H4 (cell line): ENCODE results near the gene LRRC4C. TPM values are rescaled to one million over a fixed set of nuclear protein-coding genes. Genes with fewer than 3 reads are reported as not detected.
"Not testable (repeated sequence)": the region's sequence is repeated elsewhere in the genome, so short reads cannot be mapped to it uniquely, and the experiment has no call there.

Experiments used
- DNase-seq: peaks from one replicate; pipeline ENCODE4 v3.0.0-alpha.2; 2015; ENCODE audit warnings: low spot score
- total RNA-seq: library from RNA; depleted of rRNA; stranded (reverse); fragments of >200 nt; shearing (Covaris generic); gene quantifications from 2 replicates; pipeline ENCODE4 v1.2.3, GENCODE V29; 2014

LRRC4C gene
- total RNA-seq, 1 experiment from 2014 or later, result 6.2 TPM

DNA sequence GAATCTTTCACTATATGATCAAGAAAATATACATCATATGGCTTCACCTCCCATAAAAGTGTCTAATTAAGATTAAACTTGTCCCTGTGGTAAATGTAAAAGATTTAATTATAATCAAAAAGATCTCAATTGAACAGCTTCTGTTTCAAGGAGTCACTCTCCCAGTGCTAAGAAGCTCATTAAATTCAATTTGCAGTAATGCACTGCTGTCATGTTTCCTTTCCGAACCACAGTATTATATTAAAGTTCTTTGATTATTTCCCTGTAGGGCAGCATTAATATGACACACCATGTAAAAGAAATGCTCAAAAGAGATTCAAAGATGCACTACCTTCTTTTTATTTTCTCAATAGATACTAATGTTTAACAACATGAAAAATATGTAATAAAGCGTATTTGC, 758.4 kb downstream of the LRRC4C start:
- DNase-seq, result no peak

DNA sequence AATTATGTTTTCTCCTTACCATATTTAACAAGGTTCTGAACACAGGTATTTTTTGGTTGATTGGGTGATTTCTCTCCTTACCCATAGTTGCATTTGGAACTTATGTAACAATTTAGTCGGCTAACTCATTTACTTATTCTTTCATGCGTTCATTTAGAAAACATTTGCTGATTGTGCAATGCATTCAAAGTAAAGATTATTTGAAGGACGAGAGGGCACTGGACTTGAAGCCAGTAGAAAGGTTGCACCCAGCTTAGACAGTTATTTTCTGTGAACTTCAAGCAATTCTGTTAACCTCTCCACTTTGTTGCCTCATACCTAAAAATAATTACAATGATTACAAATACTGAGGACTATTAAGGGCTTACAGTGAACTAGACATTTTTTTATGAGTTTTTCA, 769.6 kb downstream of the LRRC4C start:
- DNase-seq, result no peak

DNA sequence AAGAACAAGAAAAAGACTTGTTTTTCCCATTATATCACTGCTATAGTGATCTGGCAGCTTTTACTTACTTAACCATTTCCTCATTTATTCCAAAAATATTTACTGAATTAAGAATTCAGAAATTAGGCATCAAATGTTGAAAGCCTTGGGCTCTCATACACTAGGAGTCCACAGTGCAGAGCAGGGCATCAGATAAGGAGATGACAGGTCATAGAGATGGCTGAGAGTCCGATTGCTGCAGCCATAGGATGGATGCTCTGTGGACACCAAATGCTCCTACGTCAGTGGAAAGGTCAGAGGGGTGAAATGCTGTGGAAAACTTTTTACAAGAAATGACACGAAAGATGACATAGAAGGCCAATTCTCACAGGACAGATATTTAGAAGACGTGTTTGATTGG, 771.1 kb downstream of the LRRC4C start:
- DNase-seq, result no peak

DNA sequence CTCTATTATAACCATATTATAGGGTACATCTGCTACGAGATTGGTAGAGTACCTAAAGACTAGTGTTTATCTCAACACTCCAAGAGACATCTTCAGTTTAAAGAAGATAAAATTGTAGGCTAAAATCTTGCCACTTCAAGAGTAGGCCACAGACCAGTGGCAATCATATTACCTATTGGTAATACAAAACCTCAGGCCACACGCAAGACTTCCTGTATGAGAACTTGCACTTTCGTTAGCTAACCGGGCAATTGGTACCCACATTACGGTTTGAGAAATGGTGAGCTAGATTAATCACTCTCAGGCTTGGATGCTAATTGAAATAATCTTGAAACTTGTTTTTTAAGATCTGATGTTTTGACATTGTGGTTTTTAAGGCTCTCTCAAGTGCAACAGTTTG, 772.7 kb downstream of the LRRC4C start:
- no peak for DNase-seq

DNA sequence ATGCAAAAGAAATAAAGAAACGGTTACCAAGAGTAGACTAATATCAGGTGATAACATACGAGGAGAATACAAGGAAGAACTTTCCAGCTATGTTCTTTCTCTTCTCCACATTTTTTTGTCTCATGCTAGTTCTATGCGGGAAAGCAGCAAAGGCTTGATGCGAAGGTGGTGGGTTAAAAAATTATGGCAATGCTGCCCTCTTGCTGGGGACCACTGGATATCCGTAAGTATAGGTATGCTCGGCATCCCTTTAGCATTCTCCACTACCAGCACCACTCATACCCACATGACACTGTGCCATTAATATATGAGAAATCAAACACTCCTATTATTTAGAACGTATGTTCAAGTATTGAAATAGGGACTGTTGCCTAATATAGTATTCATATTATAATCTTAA, 776.4 kb downstream of the LRRC4C start:
- DNase-seq, result no peak

DNA sequence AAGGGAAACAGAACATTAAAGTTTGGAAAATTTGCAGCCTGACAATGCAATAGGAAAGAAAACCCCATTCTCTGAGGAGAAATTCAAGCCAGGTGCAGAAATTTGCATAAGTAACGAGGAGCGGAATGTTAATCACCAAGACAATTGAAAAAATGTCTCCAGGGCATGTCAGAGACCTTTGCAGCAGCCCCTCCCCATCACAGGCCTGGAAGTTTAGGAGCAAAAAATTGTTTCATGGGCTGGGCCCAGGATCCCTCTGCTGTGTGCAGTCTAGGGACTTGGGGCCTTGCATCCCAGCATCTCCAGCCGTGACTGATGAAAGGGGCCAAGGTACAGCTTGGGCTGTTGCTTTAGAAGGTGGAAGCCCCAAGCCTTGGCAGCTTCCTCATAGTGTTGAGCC, 780.2 kb downstream of the LRRC4C start:
- no peak for DNase-seq

DNA sequence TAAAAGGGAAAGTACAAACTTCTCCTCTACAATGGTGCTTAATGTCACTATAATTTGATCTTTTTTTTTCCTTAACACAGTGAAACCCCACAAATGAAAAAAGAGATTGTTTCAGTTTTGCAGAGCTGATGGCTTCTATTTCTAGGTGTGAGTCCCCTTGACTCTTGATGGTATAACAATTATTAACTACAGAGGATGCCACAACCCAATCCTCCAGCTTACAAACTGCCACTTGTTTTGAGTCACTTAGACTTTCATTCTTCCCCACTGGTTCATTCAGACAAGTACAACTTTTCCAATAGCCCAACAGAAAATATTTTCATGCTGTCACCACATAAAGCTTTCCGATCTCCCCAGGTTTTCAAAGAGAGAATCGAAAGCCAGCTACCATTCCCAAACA, 812.2 kb downstream of the LRRC4C start:
- no peak for DNase-seq

DNA sequence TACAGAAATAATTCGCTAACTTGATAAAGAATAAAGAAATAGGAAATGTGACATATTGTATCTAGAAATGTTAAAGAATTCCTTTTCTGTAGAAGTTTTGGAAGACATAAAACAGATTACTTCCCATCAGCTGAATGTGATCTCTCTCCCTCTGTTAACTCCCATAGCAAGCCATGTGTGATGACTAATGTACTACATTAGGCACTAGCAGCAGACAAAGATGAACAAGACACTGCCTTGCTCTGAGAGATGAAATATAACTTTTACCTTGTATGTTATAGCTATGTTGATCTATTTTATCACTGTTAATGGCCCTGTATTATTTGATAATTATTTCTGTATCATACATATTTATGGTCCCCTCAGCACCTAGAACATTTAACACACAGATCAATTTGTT, 817.2 kb downstream of the LRRC4C start:
- DNase-seq, result no peak

DNA sequence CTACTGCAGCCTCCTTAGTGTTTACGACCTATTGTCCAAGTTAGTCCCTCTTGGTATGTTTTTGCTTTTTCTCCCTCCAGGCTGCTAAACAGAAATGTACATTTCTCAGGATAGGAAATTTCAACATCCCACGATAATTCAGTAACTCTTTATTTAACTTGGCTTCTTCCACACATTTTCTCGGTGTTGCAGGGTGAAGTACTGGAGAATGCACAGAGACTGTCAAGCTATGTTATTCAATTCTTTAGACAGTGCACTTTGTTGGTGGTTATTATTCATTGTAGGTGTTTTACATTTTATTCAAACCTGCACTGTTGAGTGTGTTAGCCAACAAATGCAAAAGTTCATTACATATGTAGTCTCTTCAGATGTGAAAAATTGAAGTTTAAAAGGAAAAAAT, 839.8 kb downstream of the LRRC4C start:
- DNase-seq, result no peak

DNA sequence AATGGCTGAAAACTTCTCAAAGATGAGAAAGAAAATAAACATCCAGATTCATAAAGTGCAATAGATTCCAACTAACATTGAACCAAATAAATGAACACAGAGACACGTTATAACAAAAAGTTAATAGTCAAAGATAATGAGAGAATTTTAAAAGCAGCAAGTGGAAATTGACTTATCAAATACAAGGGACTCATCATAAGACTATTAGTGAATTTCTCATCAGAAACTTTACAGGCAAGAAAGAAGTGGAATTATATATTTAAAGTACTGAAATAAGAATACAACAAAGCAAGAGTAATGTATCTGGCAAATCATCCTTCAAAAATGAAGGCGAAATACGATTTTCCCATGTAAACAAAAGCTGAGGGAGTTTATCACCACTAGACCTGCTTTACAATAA, 852.7 kb downstream of the LRRC4C start:
- no peak for DNase-seq

DNA sequence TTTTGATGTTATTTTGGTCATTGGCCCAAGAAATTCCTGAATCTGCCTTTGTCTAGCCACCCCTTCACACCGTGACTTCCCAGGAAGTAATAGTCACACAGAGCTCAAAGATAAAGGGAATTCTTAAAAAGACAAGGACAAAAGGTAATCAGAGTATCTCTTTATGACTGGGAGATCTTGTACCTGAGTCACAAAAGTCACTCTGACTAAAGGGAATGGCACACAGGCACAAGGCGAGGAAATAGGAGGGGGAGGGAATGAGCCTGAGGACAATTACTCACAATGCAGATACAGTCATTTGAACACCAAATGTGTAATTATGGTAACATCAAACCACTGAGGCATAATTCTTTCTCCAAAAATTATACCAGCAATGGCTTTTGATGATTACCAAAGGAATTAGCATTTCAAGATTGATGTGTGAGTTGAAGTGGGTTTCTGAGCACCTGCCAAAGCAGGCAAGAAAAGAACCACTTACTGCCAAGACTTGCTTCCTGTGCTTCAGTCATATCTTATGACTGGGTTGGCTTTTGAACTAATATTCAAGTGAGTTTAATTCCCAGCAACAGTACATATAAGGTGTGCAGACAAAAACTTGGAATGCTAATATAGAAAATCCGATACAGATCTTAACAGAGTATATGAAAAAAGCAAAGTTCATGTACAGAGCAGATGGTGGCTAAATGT, 856.4 kb downstream of the LRRC4C start:
- no peak for DNase-seq

DNA sequence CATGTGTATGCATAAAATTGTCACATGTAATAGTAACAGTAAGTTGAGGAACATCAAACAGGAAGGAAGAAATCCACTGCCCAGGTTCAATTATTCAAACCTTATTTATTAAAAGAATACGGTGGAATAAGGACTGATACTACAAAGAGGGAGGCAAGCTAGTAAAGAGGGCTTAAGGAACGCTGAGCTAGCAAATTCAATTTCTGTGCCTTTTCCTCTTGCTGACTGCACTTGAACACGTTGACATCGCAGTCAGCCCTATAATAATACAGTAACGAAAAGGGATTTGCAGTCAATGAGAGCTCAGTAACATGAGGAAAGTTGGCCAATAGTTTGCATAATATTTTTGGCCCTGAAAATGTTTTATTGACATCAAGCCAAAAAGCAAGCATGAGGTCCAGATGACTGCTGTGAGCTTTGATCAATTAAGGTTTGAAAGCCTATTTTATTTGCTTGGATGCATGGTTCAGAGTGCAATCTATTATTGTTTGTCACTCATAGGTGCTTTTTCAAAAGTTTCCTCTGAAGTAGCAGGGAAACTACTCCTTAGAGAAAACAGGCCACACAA, 861.8 kb downstream of the LRRC4C start:
- DNase-seq, result no peak

DNA sequence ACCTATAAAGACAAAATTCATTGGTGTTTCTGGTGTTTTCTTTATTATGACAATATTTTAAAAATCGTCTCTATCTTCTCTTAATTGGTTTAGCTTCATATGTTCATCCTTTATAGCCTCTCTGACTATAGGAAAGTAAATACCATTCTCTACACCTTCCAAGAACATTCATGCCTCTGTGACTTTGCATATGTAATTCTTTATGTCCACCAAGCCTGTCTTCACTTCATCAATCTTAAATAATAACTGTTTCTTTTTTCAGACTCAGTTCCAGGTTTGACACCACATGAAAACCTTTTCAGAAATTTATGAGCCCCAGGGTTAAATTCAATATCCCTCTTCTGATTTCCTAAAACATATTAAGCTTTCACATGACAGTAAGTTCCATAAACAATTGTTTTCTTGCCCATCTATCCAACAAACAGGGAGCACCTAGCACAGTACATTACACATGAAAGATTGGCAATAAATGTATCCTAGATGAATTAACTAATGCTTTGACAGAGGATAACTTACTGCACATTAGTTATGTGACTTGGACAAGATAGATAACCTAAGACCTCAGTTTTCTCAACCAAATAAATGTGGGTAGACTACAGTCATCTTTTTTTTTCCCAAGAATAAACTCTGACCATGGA, 886.1 kb downstream of the LRRC4C start:
- no peak for DNase-seq

DNA sequence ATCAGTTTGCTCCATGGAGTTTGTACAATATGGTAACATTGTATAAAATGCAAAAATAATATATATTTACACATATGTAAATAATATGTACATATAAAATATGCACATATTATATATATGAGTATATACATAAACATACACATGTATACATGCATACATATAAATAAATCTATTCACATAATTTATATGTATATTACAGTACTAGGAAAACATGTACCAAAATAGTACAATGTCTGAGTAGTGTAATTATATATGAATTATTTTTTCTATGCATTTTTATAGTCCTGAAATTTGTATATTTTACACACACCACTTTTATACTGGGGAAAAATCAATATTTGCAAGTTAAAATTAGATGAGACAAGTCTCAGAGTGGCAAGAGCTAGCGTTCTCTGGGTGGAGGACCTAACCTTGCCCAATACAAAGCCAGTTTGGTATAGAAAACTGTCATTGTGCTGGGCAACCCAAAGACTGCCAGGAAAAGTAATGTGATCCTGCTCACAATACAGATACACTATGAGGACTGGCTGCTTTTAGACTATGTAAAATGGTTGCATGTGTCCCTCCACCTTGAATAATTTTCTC, 889.4 kb downstream of the LRRC4C start:
- DNase-seq, result no peak

DNA sequence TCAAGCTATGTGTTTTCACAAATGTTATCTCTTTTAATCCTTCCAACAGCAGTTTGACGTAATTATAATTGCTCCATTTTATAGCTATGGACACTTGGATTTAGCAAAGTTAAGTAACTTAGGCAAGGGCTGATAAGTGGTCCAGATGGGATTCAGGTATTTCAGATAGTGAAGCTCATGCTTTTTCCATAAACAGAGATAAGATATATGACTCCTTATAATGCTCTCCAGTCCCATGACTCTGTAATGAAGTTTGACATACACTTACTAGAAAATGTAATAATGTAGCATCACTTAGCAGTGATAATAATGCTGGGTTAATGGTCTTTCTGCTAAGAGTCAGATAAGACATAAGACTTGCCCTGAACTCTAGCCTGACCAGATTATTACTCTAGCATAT, 892.1 kb downstream of the LRRC4C start:
- DNase-seq, result no peak

DNA sequence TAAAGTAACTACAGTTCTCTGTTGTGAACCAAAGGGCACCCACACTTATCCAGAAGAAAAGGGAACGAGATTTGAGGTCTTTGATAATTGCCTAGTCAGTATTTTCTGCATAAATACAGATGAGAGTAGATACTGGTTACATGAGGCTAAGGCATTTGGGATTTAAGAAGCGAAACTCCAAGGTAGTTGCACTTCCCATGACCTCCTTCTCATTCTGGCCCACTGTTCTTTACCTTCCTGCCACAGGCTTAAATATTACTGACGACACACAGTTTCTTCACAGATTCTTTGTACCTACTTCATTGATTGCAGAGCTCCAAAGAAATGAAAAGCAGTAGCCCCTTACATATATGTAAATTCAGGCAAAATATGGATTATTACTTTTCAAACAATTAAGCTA, 915.3 kb downstream of the LRRC4C start:
- no peak for DNase-seq

DNA sequence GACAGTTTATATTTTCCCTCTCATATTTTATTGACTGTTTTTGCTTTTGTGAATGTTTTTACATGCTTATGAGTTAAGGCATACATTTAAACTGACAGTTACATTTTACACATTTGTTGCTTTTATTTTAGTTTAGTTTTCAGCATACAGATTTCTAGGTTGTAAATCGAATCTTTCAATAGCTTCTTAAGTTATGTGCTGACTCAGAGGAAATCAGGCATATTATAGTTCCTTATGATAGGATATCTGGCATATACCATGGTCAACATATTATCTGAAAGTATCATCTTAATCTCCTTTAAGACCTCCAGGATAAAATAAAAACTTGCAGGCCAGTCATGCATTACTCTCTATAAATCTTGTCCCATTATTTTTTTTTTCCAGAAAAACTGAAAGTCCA, 916.6 kb downstream of the LRRC4C start:
- no peak for DNase-seq

DNA sequence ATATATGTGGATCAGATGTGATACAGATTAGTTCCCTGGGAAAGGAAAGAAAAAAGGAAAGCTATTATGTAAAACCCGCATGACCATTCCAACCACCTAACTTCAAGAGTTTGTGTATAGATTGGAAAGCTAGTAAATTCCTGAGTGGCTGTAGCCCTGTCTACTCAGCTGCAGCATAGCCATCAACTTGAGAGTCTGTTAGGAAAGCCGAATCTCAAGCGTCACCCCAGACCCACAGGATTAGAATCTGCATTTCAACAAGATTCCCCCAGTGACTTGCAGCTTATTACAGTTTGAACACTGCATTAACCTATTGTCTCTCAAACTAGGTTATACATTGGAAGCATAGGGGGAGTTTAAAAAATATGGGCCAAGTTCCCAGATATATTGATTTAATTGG, 921.7 kb downstream of the LRRC4C start:
- no peak for DNase-seq

DNA sequence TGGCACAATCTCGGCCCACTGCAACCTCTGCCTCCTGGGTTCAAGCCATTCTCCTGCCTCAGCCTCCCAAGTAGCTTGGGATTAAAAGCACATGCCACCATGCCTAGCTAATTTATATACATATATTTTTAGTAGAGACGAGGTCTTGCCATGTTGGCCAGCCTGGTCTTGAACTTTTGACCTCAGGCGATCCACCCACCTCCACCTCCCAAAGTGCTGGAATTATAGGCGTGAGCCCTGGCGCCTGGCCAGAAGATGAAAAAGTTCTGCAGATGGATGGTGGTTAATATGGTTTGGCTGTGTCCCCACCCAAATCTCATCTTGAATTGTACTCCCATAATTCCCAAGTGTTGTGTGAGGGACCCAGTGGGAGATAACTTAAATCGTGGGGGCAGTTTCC, 937.4 kb downstream of the LRRC4C start:
- DNase-seq, result not testable (repeated sequence)

DNA sequence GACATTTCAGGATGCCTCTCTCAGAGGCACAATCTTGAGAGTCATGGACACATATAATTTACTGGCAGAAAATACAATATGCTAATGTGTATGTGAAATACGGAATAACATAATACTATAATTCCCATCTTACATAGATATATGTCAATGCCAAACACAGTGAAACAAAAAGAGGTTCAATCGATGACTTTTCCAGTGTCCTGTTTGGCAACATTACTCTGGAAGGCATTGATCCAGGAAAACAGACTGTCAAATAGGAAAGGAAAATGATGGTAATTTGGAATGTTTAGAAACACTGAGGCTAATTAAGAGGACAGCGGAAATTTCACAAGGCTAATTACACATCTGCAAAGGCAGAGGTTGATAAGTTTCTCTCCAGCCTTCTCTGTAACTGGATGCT, 942.3 kb downstream of the LRRC4C start:
- DNase-seq, result no peak

DNA sequence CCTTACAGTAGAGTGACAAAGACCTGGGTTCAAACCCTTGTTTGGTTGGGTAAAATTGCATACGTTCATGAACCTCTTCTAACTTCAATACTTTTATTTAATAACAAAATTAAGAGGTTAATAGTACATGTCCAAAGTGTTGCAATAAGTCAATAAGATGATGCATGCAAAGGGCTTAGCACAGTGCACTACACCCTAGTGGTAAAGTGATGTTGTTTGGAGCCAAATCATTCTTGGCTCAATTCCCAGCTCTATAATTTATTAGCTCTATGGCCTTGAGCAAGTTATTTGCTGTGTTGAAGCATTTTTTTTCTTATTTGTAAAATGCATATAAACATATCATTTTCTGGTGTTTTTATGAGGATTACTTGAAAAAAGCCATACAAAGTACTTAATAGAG, 945.3 kb downstream of the LRRC4C start:
- peak; percentile 59 for DNase-seq

DNA sequence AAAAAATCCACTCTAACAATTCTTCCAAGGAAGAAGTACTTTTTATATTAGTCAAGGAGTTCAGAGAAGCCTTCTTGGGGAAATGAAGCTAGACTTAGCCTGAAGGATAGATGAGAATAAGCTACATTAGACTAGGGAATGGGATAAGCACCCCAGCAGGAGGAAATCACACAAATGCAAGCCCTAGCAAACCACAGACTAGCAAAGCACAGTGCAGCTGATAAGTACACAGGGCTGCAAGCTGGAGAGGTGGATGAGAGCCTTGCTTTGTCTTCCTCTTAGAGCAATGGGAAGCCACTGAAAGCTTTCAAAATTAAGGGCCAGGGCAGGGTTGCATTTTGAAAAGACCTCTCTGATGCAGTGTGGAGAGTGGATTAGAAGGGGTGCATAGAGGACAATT, 946.2 kb downstream of the LRRC4C start:
- peak; percentile 8 for DNase-seq

DNA sequence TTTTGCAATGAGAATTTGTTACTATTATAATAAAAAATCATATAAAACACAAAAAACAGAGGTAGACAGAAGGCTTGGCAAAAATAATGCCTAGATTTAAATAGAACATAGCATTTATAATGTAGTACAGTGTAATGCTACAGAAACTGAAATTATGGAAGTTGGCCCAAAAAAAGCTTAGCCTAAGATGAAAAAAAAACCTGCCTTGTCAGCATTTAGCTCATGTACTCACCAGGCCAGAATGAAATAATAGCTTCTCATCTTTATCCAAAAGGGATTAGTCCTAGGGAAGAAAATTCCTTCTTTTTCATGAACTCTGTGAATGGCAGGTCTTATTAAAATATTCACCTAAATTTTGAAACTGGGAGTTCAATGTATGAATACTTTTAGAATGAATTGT, 951.1 kb downstream of the LRRC4C start:
- DNase-seq, result no peak
